Psoas muscle (tissue), 8 donors: Measurements from ENCODE around the gene EEFSEC. TPM values are rescaled to one million over a fixed set of nuclear protein-coding genes. Genes with fewer than 3 reads are reported as not detected.

Experiments used
- ATAC-seq, 4 donors: fragments of 200-7000 bp; cut with Tn5 transposase; one replicate each; pipeline ENCODE4 v1.9.1; 2020; ENCODE audit warnings: moderate library complexity in 3 of 4, mild to moderate bottlenecking in 2 of 4
- DNase-seq, 2 donors: peaks; one replicate each; pipeline ENCODE4 v3.0.0-alpha.2; 2020
- H3K27ac ChIP-seq: fragments of 200-600 bp; one replicate; pipeline ENCODE4 v1.8.0; 2022
- H3K27me3 ChIP-seq, 3 donors: fragments of 200-600 bp in 1 of 3; one replicate each; pipeline versions ENCODE4 v1.6.1 to v1.8.0; 2013 to 2022; ENCODE audit warnings: low read length in 2 of 3, mild to moderate bottlenecking in 2 of 3, moderate library complexity in 1 of 3; ENCODE audit not compliant: insufficient read depth in 3 of 3
- H3K36me3 ChIP-seq, 2 donors: fragments of 200-600 bp in 1 of 2; one replicate each; pipeline versions ENCODE4 v1.6.1 to v1.8.0; 2013 to 2022; ENCODE audit warnings: low read depth in 1 of 2, mild to moderate bottlenecking in 1 of 2, moderate library complexity in 1 of 2; ENCODE audit not compliant: insufficient read depth in 1 of 2
- H3K4me1 ChIP-seq: fragments of 200-600 bp; one replicate; pipeline ENCODE4 v1.8.0; 2022
- H3K4me3 ChIP-seq: fragments of 200-600 bp; one replicate; pipeline ENCODE4 v1.8.0; 2022; ENCODE audit warnings: mild to moderate bottlenecking
- H3K9me3 ChIP-seq: fragments of 200-600 bp; one replicate; pipeline ENCODE4 v1.8.0; 2022
- CTCF ChIP-seq: fragments of 200-600 bp; IDR thresholded peaks from one replicate; pipeline ENCODE4 v1.8.0; 2022; ENCODE audit warnings: antibody characterized with exemption
- WGBS, 3 donors: extraction: QIAGEN DNeasy Blood & Tissue Kit; methylation state at CpG; one replicate each; pipeline versions ENCODE4 v1.1.6 to v1.1.7; 2013; 5-methylcytosine and 5-hydroxymethylcytosine counted together
- intact Hi-C, 2 donors: fragments of 100-400 bp; cut with DNase I; formaldehyde crosslinking; loops; one replicate each; pipeline versions ENCODE4 v1.11.0 to v1.14.2; 2022
- polyA plus RNA-seq, 3 donors: library from polyadenylated mRNA; stranded (reverse); fragments of 200-250 nt; gene quantifications; one replicate each; pipeline ENCODE4 v1.2.3, GENCODE V29; 2013
- total RNA-seq, 4 donors: library from RNA; stranded (reverse); fragmentation: NEBNext Ultra II Directional in 2 of 4; extraction: Animal tissue kit (Norgen Biotek cat#: 25700) in 2 of 4; gene quantifications; one replicate each; pipeline versions ENCODE4 v1.2.1 to v1.2.4, GENCODE V29; 2021 to 2023
- donor health status: healthy with polysubstance abuse.
- donor health status: DM: no; HTN: no; CAD: no; lungs with moderate emphysema.
- donor health status: Bipolar disorder and iron deficiency.
- donor health status: healthy.
- donor health status: DM: yes; HTN: yes; CAD: no.
- donor health status: DM: no; HTN: no; CAD: no.
- donor health status: DM: no; HTN: no; CAD: no.
- donor health status: DM: yes; HTN: yes; CAD: no.

The EEFSEC gene
- total and polyA plus RNA-seq, 7 donors, result 10.7 to 18.9 (median 14.0) TPM

- no peaks in the 10 kb centered on the region for H3K27me3 ChIP-seq
- WGBS, 3 donors, result 56 to 90% (median 67%) methylated on average over 3 of the region's 3 CpGs
- no peak overlapping the region for H3K27ac ChIP-seq
- TF ChIP-seq CTCF, result no peak
- H3K9me3 ChIP-seq, result no peaks in the 10 kb centered on the region
- ATAC-seq, result no peak
- no peak for DNase-seq
- peaks cover 13% of the 10 kb centered on the region for H3K4me1 ChIP-seq
- intact Hi-C loops, result loop anchor here in 1 of 2 donors (10.0 kb wide), 1 partner anchor 989 kb away; no protein-coding TSS in a partner anchor
- H3K36me3 ChIP-seq, result no peaks in the 10 kb centered on the region
- H3K4me3 ChIP-seq, result no peak overlapping the region
Observed at GRCh38 chr3:128283421-128283820, 130.1 kb downstream of the EEFSEC start.

- no peak overlapping the region for H3K4me3 ChIP-seq
- peaks cover 7% of the 10 kb centered on the region for H3K9me3 ChIP-seq
- no peak for TF ChIP-seq CTCF
- WGBS, 3 donors, result 96 to 97% (median 97%) methylated on average over 13 of the region's 13 CpGs
- H3K27me3 ChIP-seq, result no peaks in the 10 kb centered on the region
- ATAC-seq, result no peak
- H3K4me1 ChIP-seq, result peaks cover 13% of the 10 kb centered on the region
- DNase-seq, result no peak
- no peaks in the 10 kb centered on the region for H3K36me3 ChIP-seq
- no peak overlapping the region for H3K27ac ChIP-seq
- intact Hi-C loops, result loop anchor here in 1 of 2 donors (10.0 kb wide), 1 partner anchor 991 kb away; no protein-coding TSS in a partner anchor
Observed at GRCh38 chr3:128285042-128285966, 132.0 kb downstream of the EEFSEC start.

- no peak for DNase-seq
- Histone ChIP-seq H3K36me3 (no peaks in the 10 kb centered on the region), H3K27me3 (no peaks in the 10 kb centered on the region), H3K4me1 (peaks cover 13% of the 10 kb centered on the region), H3K9me3 (peaks cover 7% of the 10 kb centered on the region), H3K4me3 (no peak overlapping the region), H3K27ac (no peak overlapping the region)
- no peak for TF ChIP-seq CTCF
- intact Hi-C loops, result loop anchor here in 1 of 2 donors (10.0 kb wide), 1 partner anchor 991 kb away; no protein-coding TSS in a partner anchor
- no peak for ATAC-seq
- 96 to 100% (median 97%) methylated on average over 2 of the region's 2 CpGs for WGBS, 3 donors
Observed at GRCh38 chr3:128285967-128286321, 132.7 kb downstream of the EEFSEC start.

GRCh38 chr3:128286691-128287090 is 133.4 kb downstream of the EEFSEC start:
- Histone ChIP-seq H3K4me1 (peaks cover 12% of the 10 kb centered on the region), H3K27ac (no peak overlapping the region), H3K36me3 (no peaks in the 10 kb centered on the region), H3K4me3 (no peak overlapping the region), H3K27me3 (no peaks in the 10 kb centered on the region), H3K9me3 (peaks cover 7% of the 10 kb centered on the region)
- TF ChIP-seq CTCF, result no peak
- intact Hi-C loops, result loop anchor here in 1 of 2 donors (10.0 kb wide), 1 partner anchor 992 kb away; no protein-coding TSS in a partner anchor
- ATAC-seq (no peak), DNase-seq (no peak)
